ENCODE data around the gene TGFBR2.

DNA sequence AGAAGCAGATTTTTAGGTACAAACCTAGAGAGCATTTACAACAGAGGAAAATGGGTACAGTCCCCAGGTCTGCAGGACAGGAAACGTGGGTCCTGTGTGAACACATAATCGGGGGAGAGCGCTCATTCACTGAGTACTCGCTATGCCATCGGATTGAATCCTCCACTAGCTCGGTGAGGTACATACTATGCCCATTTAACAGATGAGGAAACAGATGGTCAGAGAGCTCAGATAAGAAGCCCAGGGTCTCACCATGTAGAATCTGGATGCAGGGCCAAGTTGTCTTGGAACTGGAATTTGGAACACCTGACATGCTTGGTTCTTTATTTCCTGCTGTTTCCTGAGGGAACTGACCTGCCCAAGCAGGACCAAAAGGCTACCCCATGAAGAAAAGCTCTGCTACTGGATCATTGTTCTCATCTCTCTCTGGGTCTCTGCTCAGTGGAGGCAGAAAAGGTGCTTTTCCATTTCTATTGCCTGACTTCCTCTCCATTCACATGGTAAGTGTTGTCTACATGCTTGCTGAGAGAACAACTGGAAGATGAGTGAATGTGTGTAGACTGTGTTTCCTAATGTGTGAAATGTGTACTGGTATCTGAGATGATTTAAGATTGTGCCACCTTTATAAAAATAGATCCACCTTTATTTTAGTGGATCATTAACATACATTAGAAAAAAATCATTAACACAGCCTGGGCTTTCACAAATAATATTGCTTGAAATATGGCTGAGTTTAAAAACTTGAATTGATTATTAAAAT, 89.1 kb downstream of the TGFBR2 start:
- TF ChIP-seq, protein P1, sequence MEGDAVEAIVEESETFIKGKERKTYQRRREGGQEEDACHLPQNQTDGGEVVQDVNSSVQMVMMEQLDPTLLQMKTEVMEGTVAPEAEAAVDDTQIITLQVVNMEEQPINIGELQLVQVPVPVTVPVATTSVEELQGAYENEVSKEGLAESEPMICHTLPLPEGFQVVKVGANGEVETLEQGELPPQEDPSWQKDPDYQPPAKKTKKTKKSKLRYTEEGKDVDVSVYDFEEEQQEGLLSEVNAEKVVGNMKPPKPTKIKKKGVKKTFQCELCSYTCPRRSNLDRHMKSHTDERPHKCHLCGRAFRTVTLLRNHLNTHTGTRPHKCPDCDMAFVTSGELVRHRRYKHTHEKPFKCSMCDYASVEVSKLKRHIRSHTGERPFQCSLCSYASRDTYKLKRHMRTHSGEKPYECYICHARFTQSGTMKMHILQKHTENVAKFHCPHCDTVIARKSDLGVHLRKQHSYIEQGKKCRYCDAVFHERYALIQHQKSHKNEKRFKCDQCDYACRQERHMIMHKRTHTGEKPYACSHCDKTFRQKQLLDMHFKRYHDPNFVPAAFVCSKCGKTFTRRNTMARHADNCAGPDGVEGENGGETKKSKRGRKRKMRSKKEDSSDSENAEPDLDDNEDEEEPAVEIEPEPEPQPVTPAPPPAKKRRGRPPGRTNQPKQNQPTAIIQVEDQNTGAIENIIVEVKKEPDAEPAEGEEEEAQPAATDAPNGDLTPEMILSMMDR (conservative IDR thresholded peaks at IDR 0.05; ENCODE audit: low read depth, low read length): no peak
- TF ChIP-seq EZH2 (IDR thresholded peaks at IDR 0.05; ENCODE audit: borderline replicate concordance, low read depth, low read length, poor library complexity, severe bottlenecking): no peak
